Stimulated activated CD8-positive, alpha-beta memory T cell treated with anti-CD3 and anti-CD28 coated beads, Interleukin-15, amount 100 ng/mL, for 48 hours (primary cell): Measurements from ENCODE around the gene SPAM1.
"Not testable (repeated sequence)": the region's sequence is repeated elsewhere in the genome, so short reads cannot be mapped to it uniquely, and the experiment has no call there.

Source experiments
- DNase-seq, 2 donors: peaks; one replicate each; pipeline ENCODE4 v3.0.0-alpha.2; 2020; ENCODE audit warnings: low read depth in 2 of 2

SPAM1 gene

GRCh38 chr7:123924941-123925340 lies at the start of gene SPAM1:
Gene SPAM1, plus strand, starts transcription at chr7:123925241. Its CDS starts 28,330 bp downstream, at chr7:123953571.
- no peak for DNase-seq

DNA sequence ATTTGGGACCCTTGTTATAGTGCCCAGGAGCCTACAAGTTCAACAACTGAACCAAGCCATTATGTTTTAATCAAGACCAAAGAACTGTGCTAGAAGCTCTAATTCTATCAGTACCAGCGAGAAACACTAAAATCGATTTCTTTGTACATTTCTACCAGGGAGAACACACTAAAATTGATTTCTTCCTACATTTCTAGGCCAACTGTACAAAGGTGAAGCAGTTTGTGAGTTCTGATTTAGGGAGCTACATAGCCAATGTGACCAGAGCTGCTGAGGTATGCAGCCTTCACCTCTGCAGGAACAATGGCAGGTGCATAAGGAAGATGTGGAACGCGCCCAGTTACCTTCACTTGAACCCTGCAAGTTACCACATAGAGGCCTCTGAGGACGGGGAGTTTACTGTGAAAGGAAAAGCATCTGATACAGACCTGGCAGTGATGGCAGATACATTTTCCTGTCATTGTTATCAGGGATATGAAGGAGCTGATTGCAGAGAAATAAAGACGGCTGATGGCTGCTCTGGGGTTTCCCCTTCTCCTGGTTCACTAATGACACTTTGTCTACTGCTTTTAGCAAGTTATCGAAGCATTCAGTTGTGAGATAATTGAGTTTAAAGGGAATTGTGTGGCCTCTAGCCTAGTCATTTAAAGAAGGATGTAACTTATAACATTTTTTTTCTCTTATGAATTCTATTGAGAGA lies 48.3 kb upstream of the SPAM1 start:
- no peak for DNase-seq

DNA sequence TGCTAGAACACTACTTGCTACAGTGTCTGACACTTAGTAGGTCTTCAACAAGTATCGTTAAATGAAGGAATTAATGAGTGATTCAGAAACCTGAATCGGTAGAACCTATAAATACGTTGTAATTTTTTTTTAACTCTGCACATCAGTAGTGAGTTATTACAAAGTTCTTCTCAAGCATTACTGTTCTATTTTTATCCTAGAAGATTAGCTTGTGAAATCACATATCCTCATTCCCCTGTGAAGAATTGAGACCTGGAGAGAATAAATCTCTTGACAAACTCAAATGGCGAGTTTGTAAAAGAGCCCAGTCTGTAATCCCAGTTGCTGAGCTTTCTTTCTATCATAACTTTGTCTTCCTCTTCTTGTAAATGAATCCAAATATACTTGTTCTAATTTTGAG lies 45.4 kb upstream of the SPAM1 start:
- DNase-seq: no peak

GRCh38 chr7:123881300-123881699 lies 43.7 kb upstream of the SPAM1 start:
- DNase-seq: no peak

GRCh38 chr7:123883154-123883553 lies 41.9 kb upstream of the SPAM1 start:
- no peak for DNase-seq

- DNase-seq: no peak
Observed at GRCh38 chr7:123888192-123888591, 36.8 kb upstream of the SPAM1 start.

GRCh38 chr7:123894753-123895152 lies 30.3 kb upstream of the SPAM1 start:
- not testable (repeated sequence) for DNase-seq

DNA sequence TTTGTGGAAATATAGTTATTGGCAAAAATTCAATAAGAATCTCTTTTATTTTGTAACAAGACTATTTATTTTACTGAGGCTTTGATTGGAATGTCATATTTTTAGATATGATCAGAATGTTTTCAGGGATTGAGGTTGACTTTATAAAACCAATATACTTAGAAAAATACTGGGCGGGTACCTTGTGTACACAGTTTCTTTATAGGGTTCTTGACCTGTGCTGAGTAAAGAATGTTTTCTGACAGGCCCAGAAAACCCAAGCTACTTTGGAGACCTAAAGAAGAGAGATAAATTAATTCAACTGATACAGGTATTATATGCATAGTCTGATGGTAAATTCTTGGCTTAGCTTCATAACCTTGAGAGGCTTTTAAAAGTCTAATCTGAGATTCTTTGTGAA lies 23.9 kb upstream of the SPAM1 start:
- no peak for DNase-seq

DNA sequence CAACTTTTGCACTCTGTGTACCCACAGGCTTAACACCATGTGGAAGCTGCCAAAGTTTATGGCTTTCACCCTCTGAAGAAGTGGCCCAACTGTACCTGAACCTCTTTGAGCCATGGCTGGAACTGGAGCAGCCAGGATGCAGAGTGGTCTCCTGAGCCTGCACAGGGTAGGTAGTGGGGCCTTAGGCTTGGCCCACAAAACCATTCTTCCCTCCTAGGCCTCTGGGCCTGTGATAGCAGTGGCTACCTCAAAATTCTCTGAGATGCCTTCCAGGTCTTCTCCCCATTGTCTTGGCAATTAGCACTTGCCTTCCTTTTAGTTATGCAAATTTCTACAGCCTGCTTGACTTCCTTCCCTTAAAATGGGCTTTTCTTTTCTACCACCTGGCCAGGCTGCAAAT lies 19.3 kb upstream of the SPAM1 start:
- DNase-seq: no peak

DNA sequence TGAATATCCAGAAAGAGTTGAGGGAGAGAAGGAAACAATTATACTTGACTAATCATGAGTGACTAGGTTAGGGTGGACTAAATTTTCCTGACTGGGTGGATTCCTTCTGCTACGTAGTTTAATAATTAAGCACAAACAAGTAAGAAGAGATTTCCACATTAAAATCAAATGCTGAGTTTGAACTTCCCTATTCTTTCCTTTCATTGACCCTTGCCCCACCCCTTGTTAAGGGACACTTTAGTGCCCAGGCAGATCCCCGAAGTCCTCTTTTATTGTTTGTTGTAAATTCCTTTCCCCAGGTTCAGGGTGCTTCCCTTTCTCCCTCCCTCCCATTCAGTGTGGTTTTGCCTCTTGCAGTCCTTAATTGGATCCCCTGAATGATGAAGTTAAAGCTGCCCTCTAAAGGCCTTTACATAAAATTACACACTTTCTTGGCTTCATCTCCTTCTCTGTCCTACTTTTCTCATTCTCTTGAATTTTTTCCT lies 8.8 kb upstream of the SPAM1 start:
- no peak for DNase-seq

- DNase-seq: no peak
Observed at GRCh38 chr7:123917878-123918277, 7.2 kb upstream of the SPAM1 start.

DNA sequence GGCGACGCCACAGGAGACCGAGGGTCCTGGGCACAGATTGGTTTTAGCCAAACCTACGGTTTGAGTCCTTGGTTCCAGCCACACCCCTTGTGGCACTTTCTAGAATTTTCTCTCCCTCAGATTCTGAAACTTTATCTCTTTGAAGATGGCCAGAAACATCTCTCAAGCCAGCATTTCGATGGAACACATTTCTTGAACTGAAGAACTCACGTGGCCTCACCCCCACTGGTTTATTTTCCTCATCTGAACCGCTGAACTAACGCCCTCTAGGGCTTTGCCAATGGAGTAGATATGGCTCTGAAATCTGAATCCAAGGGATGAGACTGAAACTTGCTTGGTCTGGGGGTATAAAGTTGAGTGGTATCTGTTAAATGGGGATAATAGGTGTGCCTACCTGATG lies 6.7 kb upstream of the SPAM1 start:
- DNase-seq: no peak

- DNase-seq: no peak
Observed at GRCh38 chr7:123923599-123923998, 1.4 kb upstream of the SPAM1 start.

DNA sequence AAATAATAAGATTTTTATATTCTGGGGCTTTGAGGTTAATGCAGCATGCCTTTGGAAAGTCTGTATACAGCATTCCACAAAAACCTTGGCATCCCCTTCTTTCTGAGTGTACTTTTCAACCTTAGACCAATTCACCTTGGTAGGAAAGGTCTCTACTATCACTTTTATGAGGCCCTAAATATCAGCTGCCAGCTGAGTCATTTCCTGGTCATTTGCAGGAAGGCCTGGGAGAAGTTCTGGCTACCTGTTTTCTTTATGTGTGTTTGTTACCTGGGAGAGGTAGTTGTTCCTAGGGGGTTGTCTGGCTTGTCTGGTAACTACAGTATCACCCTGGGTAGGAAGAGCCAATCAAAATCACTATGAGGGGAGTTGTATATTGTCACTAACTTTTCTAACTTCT lies 4.1 kb downstream of the SPAM1 start:
- DNase-seq: no peak

DNA sequence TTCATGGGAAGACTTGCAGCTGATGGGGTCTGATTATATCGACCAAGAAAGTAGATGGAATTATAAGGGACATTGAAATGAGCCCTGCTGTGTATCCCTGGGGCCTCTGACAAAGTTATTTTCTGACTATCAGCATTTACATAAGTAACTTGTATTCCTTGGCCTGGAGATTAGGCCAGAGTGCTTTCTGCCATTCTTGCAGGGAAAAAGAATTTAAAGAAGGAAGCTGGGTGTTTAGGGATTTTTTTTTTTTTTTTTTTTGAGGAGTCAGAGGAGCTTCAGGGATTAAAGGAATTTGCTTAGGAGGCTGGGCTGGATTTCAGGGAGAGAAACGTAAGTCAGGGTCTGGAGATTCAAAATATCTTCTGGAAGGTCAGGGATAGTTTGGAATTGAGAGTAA lies 4.6 kb downstream of the SPAM1 start:
- DNase-seq: no peak

DNA sequence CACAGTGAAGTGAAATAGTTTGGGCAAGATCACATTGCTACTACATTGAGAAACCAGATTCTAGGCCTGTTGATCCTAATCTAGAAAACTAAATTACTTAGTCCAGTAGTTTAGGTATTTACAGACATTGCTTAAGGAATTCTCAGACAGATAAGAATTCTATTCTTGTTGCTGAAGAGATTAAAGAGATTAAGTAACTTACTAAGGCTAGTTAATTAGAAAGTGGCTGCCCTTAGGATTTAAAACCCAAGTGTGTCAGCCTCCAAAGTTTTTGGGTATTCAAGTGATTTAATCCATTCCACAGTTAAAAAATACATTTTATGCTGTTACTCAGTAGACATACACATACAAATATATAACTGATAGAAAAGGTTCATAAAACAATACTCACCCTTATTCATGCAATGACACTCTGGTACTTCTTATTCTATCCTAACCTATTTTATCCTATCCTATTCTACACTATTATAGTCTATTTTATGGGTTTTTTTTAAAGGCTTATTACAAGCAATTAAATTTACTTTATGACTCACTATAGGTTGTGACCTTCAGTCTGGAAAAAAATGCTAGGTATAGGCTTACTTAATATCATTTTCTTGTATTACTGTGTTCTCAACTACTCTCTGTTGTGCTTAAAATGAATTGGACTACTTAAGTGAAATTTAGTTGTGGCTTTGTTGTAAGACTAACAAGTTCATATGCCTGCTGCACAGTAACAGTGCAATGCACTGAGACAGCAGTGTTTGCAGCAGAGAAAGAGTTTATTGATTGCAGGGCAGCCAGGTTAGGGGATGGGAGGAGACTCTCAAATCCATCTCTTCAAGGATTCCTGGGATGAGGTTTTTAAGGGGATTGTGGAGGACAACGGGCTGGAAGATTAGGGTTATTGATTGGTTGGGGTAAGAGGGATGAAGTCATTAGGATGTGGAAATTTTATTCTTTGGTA lies 10.7 kb downstream of the SPAM1 start:
- DNase-seq: no peak

DNA sequence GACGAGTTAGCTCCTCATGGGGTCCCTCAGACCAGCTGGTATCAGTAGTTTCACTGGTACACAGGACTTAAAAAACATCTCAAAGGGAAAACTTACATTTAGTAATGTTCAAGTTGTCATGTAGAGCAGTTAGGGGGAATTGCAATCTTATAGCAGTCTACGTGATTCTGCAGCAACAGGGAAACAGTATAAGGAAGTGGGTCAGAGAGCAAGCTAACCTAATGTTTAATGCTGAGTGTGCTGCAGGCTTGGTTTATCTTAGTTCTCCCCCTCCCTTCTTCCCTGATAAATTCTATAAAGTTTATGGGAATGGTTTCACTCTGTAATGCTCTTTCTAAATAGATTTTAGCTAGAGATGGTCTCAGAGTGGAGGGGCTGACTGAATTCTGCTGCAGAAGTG lies 11.3 kb downstream of the SPAM1 start:
- DNase-seq: no peak

- DNase-seq: no peak
Observed at GRCh38 chr7:123939784-123940183, 14.7 kb downstream of the SPAM1 start.

DNA sequence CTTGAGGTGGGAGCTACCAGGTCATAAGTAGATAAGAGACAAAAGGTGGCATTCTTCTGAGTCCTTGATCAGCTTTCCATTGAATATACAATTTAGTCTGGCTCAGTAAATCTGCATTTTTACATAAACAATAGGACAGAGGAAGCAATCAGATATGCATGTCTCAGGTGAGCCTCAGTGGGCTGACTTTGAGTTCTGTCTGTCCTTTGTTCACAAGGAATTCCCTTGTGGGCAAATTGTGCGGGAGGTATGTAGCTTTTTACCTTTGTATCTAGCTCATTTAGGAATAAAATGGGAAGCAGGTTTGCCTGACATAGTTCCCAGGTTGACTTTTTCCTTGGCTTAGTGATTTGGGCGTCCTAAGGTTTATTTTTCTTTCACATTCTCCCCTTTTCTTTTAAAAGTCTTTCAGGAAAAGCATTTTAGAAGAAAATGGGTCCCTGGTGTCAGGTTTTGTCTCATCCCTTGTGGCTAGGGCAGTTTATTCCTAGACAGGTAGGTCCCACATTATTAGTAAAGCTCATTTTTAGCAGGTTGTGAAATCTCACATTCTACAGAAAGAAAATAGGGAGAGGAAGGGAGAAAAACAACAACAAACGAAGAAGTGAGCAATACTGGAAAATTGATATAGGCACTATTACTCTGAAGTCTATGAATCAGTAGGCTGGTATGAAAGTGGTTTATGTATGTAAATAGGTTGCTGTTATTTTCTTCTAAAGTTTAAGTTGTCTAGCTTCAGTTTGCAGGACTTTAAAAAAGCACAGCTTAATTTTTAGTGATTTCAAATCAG lies 16.5 kb downstream of the SPAM1 start:
- no peak for DNase-seq

- DNase-seq: no peak
Observed at GRCh38 chr7:123944395-123944794, 19.4 kb downstream of the SPAM1 start.

DNA sequence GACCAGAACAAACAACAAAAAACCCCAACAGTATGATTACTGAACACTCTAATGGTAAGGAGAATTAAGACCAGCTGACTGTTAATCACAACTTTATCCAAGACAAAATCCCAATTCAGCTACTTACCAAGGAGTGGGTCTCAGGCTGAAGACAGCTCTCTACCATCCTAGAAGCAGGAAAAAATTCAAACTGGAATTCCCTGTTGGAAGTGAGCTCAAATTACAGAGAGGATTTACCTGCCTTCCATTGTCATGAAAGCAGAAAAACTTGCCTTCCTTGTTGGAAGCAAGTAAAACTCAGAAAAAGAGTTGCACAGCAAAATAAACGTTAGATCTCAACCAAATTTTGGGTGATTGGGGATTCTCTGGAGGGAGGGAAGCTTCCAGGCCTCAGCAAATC lies 20.9 kb downstream of the SPAM1 start:
- no peak for DNase-seq

DNA sequence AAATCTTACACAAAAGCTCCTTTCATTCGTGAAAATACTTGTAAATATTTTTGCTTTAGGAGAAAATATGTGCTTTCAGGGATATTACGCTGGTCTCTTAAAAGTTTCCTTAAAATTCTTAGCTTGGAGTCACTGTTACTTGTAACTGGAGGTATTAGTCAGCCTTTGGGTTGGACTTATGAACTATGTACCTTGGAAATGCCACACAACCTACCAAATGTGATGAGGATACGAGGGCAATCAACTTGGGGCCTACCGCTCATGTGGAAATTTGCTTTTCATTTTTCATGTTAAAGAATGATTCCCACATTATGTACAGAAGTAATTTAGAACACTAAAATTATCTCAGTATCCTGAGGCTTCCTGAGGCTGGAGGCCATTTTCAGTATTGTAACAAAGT lies 23.1 kb downstream of the SPAM1 start:
- DNase-seq: no peak
